Smooth muscle cell (in vitro differentiated cells): Measurements from ENCODE around the gene TBC1D9. TPM values are rescaled to one million over a fixed set of nuclear protein-coding genes. Genes with fewer than 3 reads are reported as not detected.

Source experiments
- DNase-seq: peaks from one replicate; lab custom pipeline; 2025; ENCODE audit not compliant: unreplicated experiment; lab: John Stamatoyannopoulos, UW
- H2AFZ ChIP-seq: fragments of 200-600 bp; sonication (generic); 2 replicates; pipeline ENCODE4 v1.6.0; 2016; ENCODE audit warnings: antibody characterized with exemption, low read depth, mild to moderate bottlenecking
- H3F3A ChIP-seq: fragments of 200-600 bp; sonication (generic); 2 replicates; pipeline ENCODE4 v1.6.0; 2017; ENCODE audit warnings: antibody characterized with exemption, low read depth
- H3K27ac ChIP-seq: fragments of 200-600 bp; sonication (generic); 2 replicates; pipeline ENCODE4 v1.5.1; 2016; ENCODE audit warnings: low read depth, mild to moderate bottlenecking
- H3K27me3 ChIP-seq: fragments of 200-600 bp; sonication (generic); 2 replicates; pipeline ENCODE4 v1.6.1; 2016; ENCODE audit warnings: low read depth, mild to moderate bottlenecking
- H3K36me3 ChIP-seq: fragments of 200-600 bp; sonication (generic); 2 replicates; pipeline ENCODE4 v1.5.1; 2016; ENCODE audit warnings: low read depth
- H3K4me1 ChIP-seq: fragments of 200-600 bp; sonication (generic); 2 replicates; pipeline ENCODE4 v1.5.1; 2016; ENCODE audit warnings: low read depth
- H3K4me2 ChIP-seq: fragments of 200-600 bp; sonication (generic); 2 replicates; pipeline ENCODE4 v1.6.0; 2016; ENCODE audit warnings: mild to moderate bottlenecking
- H3K4me3 ChIP-seq: fragments of 200-600 bp; sonication (generic); 2 replicates; pipeline ENCODE4 v1.5.1; 2016; ENCODE audit warnings: mild to moderate bottlenecking
- H3K79me2 ChIP-seq: fragments of 200-600 bp; sonication (generic); 2 replicates; pipeline ENCODE4 v1.6.0; 2016; ENCODE audit warnings: low read depth, mild to moderate bottlenecking
- H3K9ac ChIP-seq: fragments of 200-600 bp; sonication (generic); 2 replicates; pipeline ENCODE4 v1.6.0; 2016; ENCODE audit warnings: low read depth
- H3K9me3 ChIP-seq: fragments of 200-600 bp; sonication (generic); replicated peaks from 2 replicates; pipeline ENCODE4 v1.5.1; 2016; ENCODE audit warnings: low read depth
- H4K20me1 ChIP-seq: fragments of 200-600 bp; sonication (generic); 2 replicates; pipeline ENCODE4 v1.6.0; 2016; ENCODE audit warnings: low read depth
- WGBS: methylation state at CpG from one replicate; pipeline ENCODE4 v1.1.7; 2016; ENCODE audit warnings: low lambda C conversion rate; 5-methylcytosine and 5-hydroxymethylcytosine counted together
- polyA plus RNA-seq: library from polyadenylated mRNA; unstranded; fragments of >200 nt; fragmentation: Nextera tagmentation; extraction: Ambion mirVana; gene quantifications from 2 replicates; pipeline ENCODE4 v1.2.1, GENCODE V29; 2016
- total RNA-seq: library from RNA; depleted of rRNA; stranded (reverse); fragments of >200 nt; gene quantifications from 2 replicates; pipeline ENCODE4 v1.2.3, GENCODE V29; 2014
- TF ChIP-seq, protein P1 (sequence below): fragments of 200-600 bp; sonication (generic); IDR thresholded peaks from 2 replicates; pipeline ENCODE4 v1.5.1; 2017; ENCODE audit warnings: borderline replicate concordance, mild to moderate bottlenecking, antibody characterized with exemption; ENCODE audit not compliant: insufficient read depth, poor library complexity, severe bottlenecking

Gene TBC1D9
- total and polyA plus RNA-seq, 2 experiments from 2014 or later: 9.1 to 39.5 TPM

DNA sequence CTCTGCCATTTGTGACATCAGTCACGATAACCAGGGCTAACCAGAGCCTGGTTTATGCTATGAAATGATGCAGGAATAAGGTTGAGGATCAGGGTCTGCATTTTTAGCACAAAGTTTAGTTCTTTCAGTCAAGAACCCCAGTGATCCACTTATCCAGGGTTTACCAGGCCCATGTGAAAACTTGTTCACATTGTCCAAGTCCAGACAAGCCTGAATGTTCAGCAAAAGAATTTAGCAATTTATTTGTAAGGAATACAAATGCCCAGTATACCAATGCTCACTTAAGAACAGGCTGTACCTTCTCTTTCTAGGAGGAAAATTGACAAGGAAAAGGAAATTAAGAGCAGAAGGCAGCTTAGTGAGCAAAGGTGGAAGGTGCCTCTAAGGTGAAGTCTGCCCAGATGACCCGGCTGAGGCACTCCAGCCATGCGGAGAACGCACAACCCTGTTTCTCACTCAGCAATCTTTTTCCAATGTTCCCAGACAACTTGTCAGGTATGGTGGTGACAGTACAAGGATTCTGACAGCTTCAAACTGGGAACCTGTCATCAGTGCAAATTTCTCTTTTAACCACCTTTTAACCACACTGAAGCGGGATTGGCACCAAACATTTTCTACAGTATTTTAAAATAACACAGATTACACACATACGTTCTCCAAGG is 54.0 kb downstream of the TBC1D9 start:
- TF ChIP-seq, protein P1, sequence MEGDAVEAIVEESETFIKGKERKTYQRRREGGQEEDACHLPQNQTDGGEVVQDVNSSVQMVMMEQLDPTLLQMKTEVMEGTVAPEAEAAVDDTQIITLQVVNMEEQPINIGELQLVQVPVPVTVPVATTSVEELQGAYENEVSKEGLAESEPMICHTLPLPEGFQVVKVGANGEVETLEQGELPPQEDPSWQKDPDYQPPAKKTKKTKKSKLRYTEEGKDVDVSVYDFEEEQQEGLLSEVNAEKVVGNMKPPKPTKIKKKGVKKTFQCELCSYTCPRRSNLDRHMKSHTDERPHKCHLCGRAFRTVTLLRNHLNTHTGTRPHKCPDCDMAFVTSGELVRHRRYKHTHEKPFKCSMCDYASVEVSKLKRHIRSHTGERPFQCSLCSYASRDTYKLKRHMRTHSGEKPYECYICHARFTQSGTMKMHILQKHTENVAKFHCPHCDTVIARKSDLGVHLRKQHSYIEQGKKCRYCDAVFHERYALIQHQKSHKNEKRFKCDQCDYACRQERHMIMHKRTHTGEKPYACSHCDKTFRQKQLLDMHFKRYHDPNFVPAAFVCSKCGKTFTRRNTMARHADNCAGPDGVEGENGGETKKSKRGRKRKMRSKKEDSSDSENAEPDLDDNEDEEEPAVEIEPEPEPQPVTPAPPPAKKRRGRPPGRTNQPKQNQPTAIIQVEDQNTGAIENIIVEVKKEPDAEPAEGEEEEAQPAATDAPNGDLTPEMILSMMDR: no peak
- no peak overlapping the region for H2AFZ ChIP-seq
- DNase-seq: no peak
- H3K9me3 ChIP-seq: no peaks in the 10 kb centered on the region
- H3K27me3 ChIP-seq: no peaks in the 10 kb centered on the region
- H4K20me1 ChIP-seq: peaks cover 46% of the 10 kb centered on the region
- peaks cover 14% of the 10 kb centered on the region for H3K4me1 ChIP-seq
- no peak overlapping the region for H3K4me2 ChIP-seq
- H3F3A ChIP-seq: no peaks in the 10 kb centered on the region
- no peak overlapping the region for H3K9ac ChIP-seq
- H3K36me3 ChIP-seq: no peaks in the 10 kb centered on the region
- H3K79me2 ChIP-seq: no peaks in the 10 kb centered on the region
- no peak overlapping the region for H3K4me3 ChIP-seq
- 79% methylated on average over 6 of the region's 6 CpGs for WGBS
- H3K27ac ChIP-seq: no peak overlapping the region

DNA sequence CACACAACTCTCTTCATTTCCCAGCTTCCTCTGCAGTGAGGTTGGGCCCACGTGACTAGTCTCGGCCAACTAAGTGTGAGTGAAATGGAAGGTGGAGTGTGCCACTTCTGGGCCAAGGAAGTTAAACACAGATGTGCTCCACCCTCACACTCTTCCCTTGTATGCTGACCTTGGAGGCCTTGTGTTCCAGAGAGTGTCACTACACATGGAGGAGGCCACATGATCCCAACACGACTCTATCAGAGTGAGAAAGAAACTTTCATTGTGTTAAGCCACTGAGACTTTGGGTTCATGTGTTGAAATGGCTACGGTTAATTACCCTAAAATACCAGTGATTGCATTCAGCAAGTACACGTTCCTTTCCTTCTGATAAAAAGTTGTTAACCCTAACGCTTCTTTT is 55.1 kb downstream of the TBC1D9 start:
- Histone ChIP-seq H2AFZ (no peak overlapping the region), H3F3A (no peaks in the 10 kb centered on the region), H4K20me1 (peaks cover 36% of the 10 kb centered on the region), H3K79me2 (peaks cover 8% of the 10 kb centered on the region), H3K4me3 (no peak overlapping the region), H3K27ac (no peak overlapping the region), H3K27me3 (no peaks in the 10 kb centered on the region), H3K9ac (no peak overlapping the region), H3K36me3 (no peaks in the 10 kb centered on the region), H3K4me2 (no peak overlapping the region), H3K9me3 (no peaks in the 10 kb centered on the region), H3K4me1 (peaks cover 14% of the 10 kb centered on the region)
- WGBS: 96% methylated on average over 6 of the region's 6 CpGs
- no peak for DNase-seq
- TF ChIP-seq, protein P1: no peak

DNA sequence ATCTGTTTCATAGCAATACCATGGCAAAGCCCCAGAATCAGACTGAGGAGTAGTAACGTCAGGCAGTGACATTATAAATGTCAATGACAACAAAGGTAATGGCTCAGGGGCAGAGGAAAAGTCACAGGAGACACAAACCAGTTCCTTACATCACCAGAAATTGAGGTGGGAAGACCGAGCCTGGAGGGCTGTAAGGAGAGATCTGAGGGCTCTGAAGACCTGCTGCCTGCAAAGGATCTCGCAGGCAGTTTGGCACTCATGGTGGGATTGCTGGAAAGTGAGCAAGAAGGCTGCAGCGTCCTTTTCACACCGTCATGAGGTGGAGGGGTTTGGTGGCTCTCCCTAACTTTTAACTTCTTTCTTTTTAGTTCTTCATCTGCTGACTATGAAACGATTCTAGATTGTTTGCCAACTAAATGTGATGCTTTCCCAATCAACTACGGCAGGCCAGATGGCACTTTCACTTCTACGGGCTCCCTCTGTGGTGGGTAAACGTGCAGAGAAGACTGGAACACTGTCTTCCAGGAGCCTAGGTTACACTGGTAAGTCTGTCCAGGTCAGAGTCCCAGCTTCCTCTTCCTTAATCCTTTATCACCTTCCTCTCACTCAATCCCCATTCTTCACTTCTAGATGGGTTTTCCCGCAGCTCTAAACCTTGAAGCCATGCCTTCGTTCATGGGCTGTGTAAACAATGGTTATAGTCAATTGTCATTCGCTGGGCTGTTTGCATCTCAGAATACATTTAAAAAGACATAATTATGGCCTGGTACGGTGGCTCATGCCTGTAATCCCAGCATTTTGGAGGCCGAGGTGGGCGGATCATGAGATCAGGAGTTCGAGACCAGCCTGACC is 58.2 kb downstream of the TBC1D9 start:
- H3K4me2 ChIP-seq: no peak overlapping the region
- H3K36me3 ChIP-seq: no peaks in the 10 kb centered on the region
- no peak for DNase-seq
- H3K9ac ChIP-seq: no peak overlapping the region
- H2AFZ ChIP-seq: no peak overlapping the region
- no peaks in the 10 kb centered on the region for H3K27me3 ChIP-seq
- no peak overlapping the region for H3K27ac ChIP-seq
- WGBS: 76% methylated on average over 16 of the region's 16 CpGs
- no peaks in the 10 kb centered on the region for H3F3A ChIP-seq
- TF ChIP-seq, protein P1: no peak
- H3K9me3 ChIP-seq: no peaks in the 10 kb centered on the region
- H3K4me1 ChIP-seq: no peaks in the 10 kb centered on the region
- H4K20me1 ChIP-seq: peaks cover 18% of the 10 kb centered on the region
- no peak overlapping the region for H3K4me3 ChIP-seq
- peaks cover 26% of the 10 kb centered on the region for H3K79me2 ChIP-seq

DNA sequence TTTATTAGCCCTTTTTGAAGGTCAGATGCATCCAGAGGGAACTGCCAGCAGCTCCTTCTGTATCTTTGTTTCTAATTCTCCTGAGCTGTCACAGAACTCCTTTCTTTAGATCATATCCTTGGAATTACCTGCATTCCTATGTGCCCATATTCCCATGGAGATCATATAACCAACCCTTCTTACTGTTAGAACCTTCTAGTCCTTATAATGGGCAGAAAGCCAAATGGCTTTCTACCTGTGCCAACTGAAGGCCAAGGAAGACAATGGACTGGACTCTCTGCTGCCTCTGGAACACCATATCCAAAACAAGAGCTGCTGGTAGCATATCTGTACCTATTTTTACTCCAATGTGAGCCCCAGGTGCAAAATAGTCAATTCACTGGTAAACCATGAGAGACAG is 60.7 kb downstream of the TBC1D9 start:
- peaks cover 26% of the 10 kb centered on the region for H3K79me2 ChIP-seq
- H4K20me1 ChIP-seq: peaks cover 16% of the 10 kb centered on the region
- H3K4me1 ChIP-seq: no peaks in the 10 kb centered on the region
- no peaks in the 10 kb centered on the region for H3F3A ChIP-seq
- H3K9me3 ChIP-seq: no peaks in the 10 kb centered on the region
- no peak overlapping the region for H3K4me3 ChIP-seq
- DNase-seq: no peak
- no peak overlapping the region for H3K27ac ChIP-seq
- H3K9ac ChIP-seq: no peak overlapping the region
- H2AFZ ChIP-seq: no peak overlapping the region
- no peak overlapping the region for H3K4me2 ChIP-seq
- H3K27me3 ChIP-seq: no peaks in the 10 kb centered on the region
- H3K36me3 ChIP-seq: no peaks in the 10 kb centered on the region
- TF ChIP-seq, protein P1: no peak
